Endothelial cell of umbilical vein (primary cell): Measurements from ENCODE around the gene AMH. TPM values are rescaled to one million over a fixed set of nuclear protein-coding genes. Genes with fewer than 3 reads are reported as not detected.

Experiments
- BruUV-seq: library from RNA; stranded (reverse); fragments of 400-500 nt; replicated peaks from 2 replicates; lab custom pipeline; 2021; lab: Mats Ljungman, UMichigan
- CTCF ChIA-PET: fragments of 300-600, 350-600 bp; sonication (Branson Sonifier 250); formaldehyde crosslinking; loops from one replicate; lab custom pipeline; 2021; ENCODE audit warnings: antibody characterized with exemption, inconsistent platforms; lab: Charles Lee
- POLR2A ChIA-PET: fragments of 300-600, 350-600 bp; sonication (Branson Sonifier 250); formaldehyde crosslinking; loops from one replicate; lab custom pipeline; 2021; ENCODE audit warnings: antibody characterized with exemption, inconsistent platforms; lab: Charles Lee
- DNase-seq: peaks from one replicate; pipeline ENCODE4 v3.0.0-alpha.2; 2011; ENCODE audit warnings: low read depth, low spot score
- FAIRE-seq: peaks from 2 replicates; lab custom pipeline; 2011; peaks lifted over from hg19 to GRCh38; lab: Jason Lieb, UNC
- H2AFZ ChIP-seq: 2 replicates; pipeline ENCODE4 v1.6.0; 2012; ENCODE audit warnings: low read depth, low read length, control low read depth, inconsistent platforms
- H3K27ac ChIP-seq: 2 replicates; pipeline ENCODE4 v1.5.1; 2011; ENCODE audit warnings: low read depth, mild to moderate bottlenecking, control low read depth, low read length, moderate library complexity; ENCODE audit not compliant: insufficient read depth
- H3K27me3 ChIP-seq, 2 experiments: 2 replicates each; pipeline versions ENCODE4 v1.6.0 to v1.6.1; 2011; ENCODE audit warnings: low read length in 2 of 2, mixed read lengths in 1 of 2; ENCODE audit not compliant: control insufficient read depth in 2 of 2, insufficient read depth in 2 of 2
- H3K36me3 ChIP-seq, 2 experiments: 2 replicates in 1 of 2; 3 replicates in 1 of 2; pipeline ENCODE4 v1.5.1; 2011; ENCODE audit warnings: low read length in 2 of 2, mild to moderate bottlenecking in 1 of 2, moderate library complexity in 1 of 2; ENCODE audit not compliant: control insufficient read depth in 2 of 2, insufficient read depth in 2 of 2; ENCODE audit errors: extremely low read depth in 1 of 2
- H3K4me1 ChIP-seq: 3 replicates; pipeline ENCODE4 v1.5.1; 2011; ENCODE audit warnings: mild to moderate bottlenecking, low read length; ENCODE audit not compliant: control insufficient read depth, insufficient read depth; ENCODE audit errors: extremely low read depth
- H3K4me2 ChIP-seq: 2 replicates; pipeline ENCODE4 v1.6.1; 2011; ENCODE audit warnings: low read length, control low read depth, mixed read lengths; ENCODE audit not compliant: insufficient read depth
- H3K4me3 ChIP-seq, 3 experiments: fragments of 200-600 bp in 1 of 3; sonication (generic), shearing (Covaris generic) in 1 of 3; replicated peaks in 1 of 3; 2 replicates each; pipeline ENCODE4 v1.5.1; 2011 to 2016; ENCODE audit warnings: control low read depth in 3 of 3, low read length in 3 of 3, mild to moderate bottlenecking in 2 of 3, inconsistent platforms in 1 of 3, low read depth in 1 of 3, moderate library complexity in 1 of 3; ENCODE audit not compliant: insufficient read depth in 1 of 3
- H3K79me2 ChIP-seq: 2 replicates; pipeline ENCODE4 v1.6.0; 2012; ENCODE audit warnings: low read length, inconsistent platforms; ENCODE audit not compliant: control insufficient read depth, insufficient read depth
- H3K9ac ChIP-seq: replicated peaks from 2 replicates; pipeline ENCODE3; 2011; ENCODE audit warnings: low read length, control low read depth; ENCODE audit not compliant: insufficient read depth; ENCODE audit errors: extremely low read depth
- H3K9me1 ChIP-seq: replicated peaks from 3 replicates; pipeline ENCODE4 v1.6.0; 2011; ENCODE audit warnings: mild to moderate bottlenecking, low read length; ENCODE audit not compliant: control insufficient read depth, insufficient read depth; ENCODE audit errors: extremely low read depth
- H3K9me3 ChIP-seq: replicated peaks from 2 replicates; pipeline ENCODE4 v1.5.1; 2012; ENCODE audit warnings: low read length, inconsistent platforms; ENCODE audit not compliant: control insufficient read depth, insufficient read depth
- H4K20me1 ChIP-seq: replicated peaks from 2 replicates; pipeline ENCODE3; 2011; ENCODE audit warnings: mild to moderate bottlenecking, low read length; ENCODE audit not compliant: control insufficient read depth, insufficient read depth; ENCODE audit errors: extremely low read depth
- CTCF ChIP-seq, 2 donors: IDR thresholded peaks; 1 replicate in 1 of 2; 2 replicates in 1 of 2; pipeline ENCODE4 v1.5.1; 2011; ENCODE audit warnings: low read length in 2 of 2, mild to moderate bottlenecking in 2 of 2, moderate library complexity in 2 of 2, control low read depth in 1 of 2, inconsistent platforms in 1 of 2, low read depth in 1 of 2; ENCODE audit not compliant: insufficient read depth in 1 of 2; ENCODE audit errors: extremely low read depth in 1 of 2
- EZH2 ChIP-seq: IDR thresholded peaks from 2 replicates; pipeline ENCODE4 v1.6.1; 2012; ENCODE audit warnings: borderline replicate concordance, low read depth, mild to moderate bottlenecking, moderate library complexity, low read length, inconsistent platforms; ENCODE audit not compliant: severe bottlenecking
- FOS ChIP-seq: IDR thresholded peaks from 2 replicates; pipeline ENCODE4 v1.6.1; 2011; ENCODE audit warnings: mild to moderate bottlenecking, low read length, moderate library complexity, borderline replicate concordance; ENCODE audit not compliant: insufficient read depth
- GATA2 ChIP-seq: IDR thresholded peaks from 2 replicates; pipeline ENCODE4 v1.7.0; 2011; ENCODE audit warnings: low read depth, mild to moderate bottlenecking, moderate library complexity, mixed read lengths, low read length; ENCODE audit not compliant: insufficient read length, insufficient read depth
- POLR2AphosphoS5 ChIP-seq: IDR thresholded peaks from 2 replicates; pipeline ENCODE4 v1.6.1; 2012; ENCODE audit warnings: low read depth, mild to moderate bottlenecking, control low read depth, low read length, moderate library complexity; ENCODE audit not compliant: insufficient read depth
- dilution Hi-C: fragments of 300-500 bp; cut with MboI; formaldehyde crosslinking; loops from one replicate; pipeline ENCODE4 v1.15.0; 2019; ENCODE audit warnings: low sequenced_read_pairs; ENCODE audit not compliant: extremely low pct_ligation_motif_present
- intact Hi-C: fragments of 100-400 bp; cut with micrococcal nuclease; formaldehyde crosslinking; loops from one replicate; pipeline ENCODE4 v1.10.0; 2022
- polyA plus RNA-seq, 4 experiments: library from polyadenylated mRNA; depleted of rRNA in 3 of 4; stranded (reverse) in 3 of 4; unstranded in 1 of 4; fragments of >200 nt; gene quantifications; 2 replicates each; pipeline versions ENCODE4 v1.2.1 to v1.2.3, GENCODE V29; 2011 to 2012; ENCODE audit warnings: missing spikeins in 1 of 4
- total RNA-seq: library from RNA; stranded (reverse); gene quantifications from 2 replicates; pipeline ENCODE4 v1.2.3, GENCODE V29; 2021

Gene AMH
- total and polyA plus RNA-seq, 2 donors (not counting 3 experiments of a cell fraction or from before 2014, with no cell fraction given), result 3.3 to 9.6 TPM

GRCh38 chr19:2244486-2244885 lies 4.6 kb upstream of the AMH start:
- FAIRE-seq, result no peak
- intact Hi-C loops, result no loop called here
- POLR2A ChIA-PET, result no interaction called here

DNA sequence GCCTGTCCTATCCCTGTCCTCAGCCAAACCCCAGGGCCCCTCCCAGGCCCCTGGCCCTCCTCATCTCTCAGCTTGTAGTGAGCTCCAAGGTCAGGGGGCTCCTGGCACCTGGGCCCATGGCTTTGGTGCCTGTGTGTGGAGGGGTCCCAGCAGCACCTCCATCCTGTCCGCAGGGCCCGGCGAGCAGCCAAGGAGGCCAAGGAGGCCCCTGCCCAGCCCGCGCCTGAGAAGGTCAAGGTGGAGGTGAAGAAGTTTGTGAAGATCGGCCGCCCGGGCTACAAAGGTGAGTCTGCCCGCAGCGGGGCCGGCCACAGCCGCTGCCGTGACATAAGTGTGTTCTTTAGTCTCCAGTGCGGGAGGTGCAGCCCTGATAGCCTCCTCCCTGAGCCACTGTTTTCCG lies 3.9 kb upstream of the AMH start:
- TF ChIP-seq POLR2AphosphoS5, result no peak
- TF ChIP-seq FOS, result no peak
- no peak for TF ChIP-seq EZH2
- peaks cover 41% of the 10 kb centered on the region for H3K79me2 ChIP-seq
- intact Hi-C loops (no loop called here), dilution Hi-C loops (no loop called here)
- H3K9me3 ChIP-seq, result no peaks in the 10 kb centered on the region
- peaks cover 25 to 52% of the 10 kb centered on the region in 2 experiments for H3K36me3 ChIP-seq
- ChIA-PET POLR2A (no interaction called here), CTCF (no interaction called here)
- H3K9me1 ChIP-seq, result no peaks in the 10 kb centered on the region
- H3K4me1 ChIP-seq, result peaks cover 22% of the 10 kb centered on the region
- H2AFZ ChIP-seq, result no peak overlapping the region
- FAIRE-seq, result no peak
- H3K27me3 ChIP-seq, result peaks cover under 1 to 4% of the 10 kb centered on the region in 2 experiments
- no peaks in the 10 kb centered on the region for H4K20me1 ChIP-seq
- no peak overlapping the region for H3K9ac ChIP-seq
- no TSS peak for BruUV-seq
- H3K4me3 ChIP-seq, result no peak overlapping the region
- no peak overlapping the region for H3K4me2 ChIP-seq
- H3K27ac ChIP-seq, result no peak overlapping the region
- no peak for DNase-seq

More at GRCh38 chr19:2244486-2244885, 4.6 kb upstream of the AMH start:
- peaks cover 46% of the 10 kb centered on the region for H3K79me2 ChIP-seq
- no peak overlapping the region for H2AFZ ChIP-seq
- peaks cover 25 to 52% of the 10 kb centered on the region in 2 experiments for H3K36me3 ChIP-seq
- TF ChIP-seq CTCF (IDR thresholded peaks at IDR 0.05; ENCODE audit: extremely low read depth in 1 of 2, insufficient read depth in 1 of 2, low read depth in 1 of 2, low read length in 2 of 2), result no peak
- TF ChIP-seq GATA2, result no peak
- no peak overlapping the region for H3K4me3 ChIP-seq
- no peak overlapping the region for H3K4me2 ChIP-seq
- H3K4me1 ChIP-seq, result peaks cover 25% of the 10 kb centered on the region
- H3K9me1 ChIP-seq, result no peaks in the 10 kb centered on the region
- no peak overlapping the region for H3K27ac ChIP-seq
- BruUV-seq, result no TSS peak
- DNase-seq, result no peak
- H3K9ac ChIP-seq, result no peak overlapping the region
- no peaks in the 10 kb centered on the region for H3K27me3 ChIP-seq
- no peaks in the 10 kb centered on the region for H4K20me1 ChIP-seq
- dilution Hi-C loops, result no loop called here
- H3K9me3 ChIP-seq, result no peaks in the 10 kb centered on the region
- CTCF ChIA-PET, result no interaction called here
